ENCODE measurements around the gene SLC25A17. TPM values are rescaled to one million over a fixed set of nuclear protein-coding genes. Genes with fewer than 3 reads are reported as not detected.

Gene SLC25A17
- total and polyA plus RNA-seq, 12 donors = 2.5 to 8.6 (median 4.0) TPM

DNA sequence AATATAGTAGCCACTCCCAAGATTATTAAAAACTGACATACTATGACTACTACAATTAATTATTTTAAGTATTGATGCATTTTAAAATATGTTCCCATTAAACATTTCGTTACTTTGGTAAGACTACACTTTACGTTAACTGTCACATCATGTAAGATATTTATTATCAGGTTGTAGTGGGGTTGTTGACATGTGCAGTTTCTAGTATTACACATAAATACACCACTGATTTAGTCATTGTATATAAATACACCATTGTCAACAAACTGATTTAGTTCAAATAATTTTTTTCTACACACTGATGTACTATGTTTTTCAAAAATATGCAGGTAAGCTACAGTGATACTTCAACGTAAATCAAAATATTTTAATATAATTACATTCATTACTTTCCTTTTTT lies 25.8 kb upstream of the SLC25A17 start:
- WGBS, 2 donors = 92 to 95% methylated on average over 3 of the region's 3 CpGs

DNA sequence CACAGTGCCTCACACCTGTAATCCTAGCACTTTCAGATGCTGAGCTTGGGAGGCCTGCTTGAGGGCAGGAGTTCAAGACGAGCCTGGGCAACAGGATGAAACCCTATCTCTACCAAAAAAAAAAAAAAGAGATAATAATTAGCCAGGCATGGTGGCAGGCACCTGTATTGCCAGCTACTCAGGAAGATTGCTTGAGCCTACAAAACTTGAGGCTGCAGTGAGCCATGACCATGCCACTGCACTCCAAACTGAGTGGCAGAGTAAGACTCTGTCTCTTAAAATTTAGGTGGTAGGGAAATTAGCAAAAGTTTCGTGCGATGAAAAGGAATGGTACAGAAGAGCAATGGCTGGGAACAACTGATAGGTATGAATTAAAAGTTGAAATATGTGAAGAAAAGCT lies 19.3 kb upstream of the SLC25A17 start:
- ATAC-seq (no peak), DNase-seq (no peak)
- peaks cover 0 to 100% (median 85%) of the 10 kb centered on the region in 9 donors for H3K36me3 ChIP-seq
- H3K4me1 ChIP-seq = no peaks in the 10 kb centered on the region
- H3K27ac ChIP-seq = no peak overlapping the region
- WGBS, 2 donors = 82 to 83% methylated on average over 3 of the region's 3 CpGs
- H3K9me3 ChIP-seq = no peaks in the 10 kb centered on the region
- H3K27me3 ChIP-seq = no peaks in the 10 kb centered on the region
- H3K4me3 ChIP-seq = no peak overlapping the region
- TF ChIP-seq, protein P1, sequence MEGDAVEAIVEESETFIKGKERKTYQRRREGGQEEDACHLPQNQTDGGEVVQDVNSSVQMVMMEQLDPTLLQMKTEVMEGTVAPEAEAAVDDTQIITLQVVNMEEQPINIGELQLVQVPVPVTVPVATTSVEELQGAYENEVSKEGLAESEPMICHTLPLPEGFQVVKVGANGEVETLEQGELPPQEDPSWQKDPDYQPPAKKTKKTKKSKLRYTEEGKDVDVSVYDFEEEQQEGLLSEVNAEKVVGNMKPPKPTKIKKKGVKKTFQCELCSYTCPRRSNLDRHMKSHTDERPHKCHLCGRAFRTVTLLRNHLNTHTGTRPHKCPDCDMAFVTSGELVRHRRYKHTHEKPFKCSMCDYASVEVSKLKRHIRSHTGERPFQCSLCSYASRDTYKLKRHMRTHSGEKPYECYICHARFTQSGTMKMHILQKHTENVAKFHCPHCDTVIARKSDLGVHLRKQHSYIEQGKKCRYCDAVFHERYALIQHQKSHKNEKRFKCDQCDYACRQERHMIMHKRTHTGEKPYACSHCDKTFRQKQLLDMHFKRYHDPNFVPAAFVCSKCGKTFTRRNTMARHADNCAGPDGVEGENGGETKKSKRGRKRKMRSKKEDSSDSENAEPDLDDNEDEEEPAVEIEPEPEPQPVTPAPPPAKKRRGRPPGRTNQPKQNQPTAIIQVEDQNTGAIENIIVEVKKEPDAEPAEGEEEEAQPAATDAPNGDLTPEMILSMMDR (IDR thresholded peaks at IDR 0.05) = no peak
- intact Hi-C loops (cut with DNase I) = loop anchor here in 1 of 10 donors (10.0 kb wide), 1 partner anchor 306 kb away; no protein-coding TSS in a partner anchor

More for the DNA sequence above, 25.8 kb upstream of the SLC25A17 start:
- Histone ChIP-seq H3K27ac (no peak overlapping the region), H3K9me3 (no peaks in the 10 kb centered on the region), H3K27me3 (no peaks in the 10 kb centered on the region), H3K36me3 (peaks cover 0 to 100% (median 83%) of the 10 kb centered on the region in 9 donors), H3K4me3 (no peak overlapping the region), H3K4me1 (no peaks in the 10 kb centered on the region)
- ATAC-seq = no peak
- TF ChIP-seq, protein P1 (IDR thresholded peaks at IDR 0.05) = no peak
- intact Hi-C loops (cut with DNase I) = no loop called here
- DNase-seq = no peak

DNA sequence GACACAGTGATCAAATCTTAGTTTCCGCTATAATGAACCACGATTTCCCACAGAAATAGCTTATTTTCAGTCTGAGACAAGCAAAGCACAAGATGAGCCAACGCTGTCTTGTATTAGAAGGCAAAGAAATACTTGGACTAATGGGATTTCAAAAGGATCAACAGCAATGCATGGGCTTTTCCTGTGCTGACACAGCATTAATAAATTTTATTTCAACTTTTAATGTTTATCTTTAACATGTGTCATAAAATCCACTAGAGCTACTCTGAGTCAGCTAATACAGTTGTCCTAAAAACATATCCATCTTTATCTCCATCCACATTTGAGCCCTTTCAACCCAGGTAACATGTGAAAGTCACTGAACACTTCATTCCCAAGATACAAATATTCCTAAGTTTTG lies 15.5 kb upstream of the SLC25A17 start:
- TF ChIP-seq, protein P1 (IDR thresholded peaks at IDR 0.05) = no peak
- intact Hi-C loops (cut with DNase I) = loop anchor here in 1 of 10 donors (10.0 kb wide), 1 partner anchor 310 kb away; no protein-coding TSS in a partner anchor
- 96 to 97% methylated on average over 3 of the region's 3 CpGs for WGBS, 2 donors
- Histone ChIP-seq H3K4me3 (no peak overlapping the region), H3K27ac (no peak overlapping the region), H3K27me3 (no peaks in the 10 kb centered on the region), H3K9me3 (no peaks in the 10 kb centered on the region), H3K36me3 (peaks cover 0 to 100% (median 83%) of the 10 kb centered on the region in 9 donors), H3K4me1 (no peaks in the 10 kb centered on the region)
- ATAC-seq = no peak
- DNase-seq = no peak

DNA sequence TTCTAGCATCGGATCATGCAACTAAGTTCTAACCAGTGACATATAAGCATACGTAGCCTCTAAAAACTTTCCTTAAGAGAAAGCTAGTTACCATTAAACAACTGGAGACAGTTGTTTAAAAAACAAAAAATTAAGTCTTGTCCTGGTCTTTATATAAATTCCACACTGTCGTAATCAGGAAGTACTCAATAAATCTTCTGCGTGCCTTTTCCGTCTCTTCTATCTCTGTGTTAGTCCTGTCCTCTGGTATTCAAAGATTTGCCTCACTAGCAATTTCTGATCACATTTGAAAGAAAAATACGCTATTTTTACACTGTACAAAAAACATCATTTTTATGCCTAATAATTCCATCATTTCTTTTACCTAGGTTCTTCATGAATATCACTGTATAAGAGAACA lies 10.0 kb upstream of the SLC25A17 start:
- H3K27me3 ChIP-seq = no peaks in the 10 kb centered on the region
- no peak overlapping the region for H3K27ac ChIP-seq
- intact Hi-C loops (cut with DNase I) = no loop called here
- DNase-seq = no peak
- H3K36me3 ChIP-seq = peaks cover 0 to 100% (median 67%) of the 10 kb centered on the region in 9 donors
- no peaks in the 10 kb centered on the region for H3K9me3 ChIP-seq
- TF ChIP-seq, protein P1 (IDR thresholded peaks at IDR 0.05) = no peak
- no peaks in the 10 kb centered on the region for H3K4me1 ChIP-seq
- WGBS, 2 donors = 91 to 93% methylated on average over 6 of the region's 6 CpGs
- H3K4me3 ChIP-seq = no peak overlapping the region
- ATAC-seq = no peak
